Measurements from ENCODE around the gene CMPK1. TPM values are rescaled to one million over a fixed set of nuclear protein-coding genes. Genes with fewer than 3 reads are reported as not detected.
"Not testable (repeated sequence)": the region's sequence is repeated elsewhere in the genome, so short reads cannot be mapped to it uniquely, and the experiment has no call there.

Gene CMPK1
- total RNA-seq (94.4 TPM), polyA plus RNA-seq (100 to 1,000 TPM; 140 to 156 (median 148) TPM)

DNA sequence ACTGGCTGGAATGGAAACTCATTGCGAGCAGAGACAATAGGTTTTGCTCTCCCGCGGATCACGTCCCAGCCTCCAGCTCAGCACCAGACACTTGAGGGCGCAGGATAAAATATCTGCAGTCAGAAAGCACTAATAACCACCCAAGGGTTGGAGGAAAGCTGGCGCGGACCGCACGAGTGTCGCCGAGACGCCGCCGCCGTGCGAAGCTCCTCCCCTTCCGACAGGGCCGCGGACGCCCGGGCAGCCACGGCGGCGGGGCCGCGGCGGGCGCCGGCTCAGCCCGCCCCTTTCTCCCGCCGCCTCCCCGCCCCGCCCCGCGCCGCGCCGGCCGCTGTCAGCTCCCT is at the start of gene CMPK1:
TSS of gene CMPK1 (plus strand) at position 213 of the 344 bp plus-strand sequence. CDS start 156 bp downstream, outside the sequence.
- Mint-ChIP-seq H3K27ac (peak within 1 kb of the TSS; percentile 60 to 96 (median 88)), H3K4me3 (peak within 1 kb of the TSS in 3 of 4 donors; percentile 92 to 94 (median 93)), H3K9me3 (peaks cover 0 to 1% (median 0%) of the 10 kb centered on the region in 7 donors)

GRCh38 chr1:47288116-47288515 is 45.5 kb upstream of the CMPK1 start:
- not testable (repeated sequence) for H3K9me3 ChIP-seq (ENCODE audit: control insufficient read depth in 2 of 2, low read length in 2 of 2); H3K4me1 ChIP-seq (ENCODE audit: control insufficient read depth, insufficient read depth, low read length, poor library complexity, severe bottlenecking); H3K4me3 Mint-ChIP-seq; H3K9me3 Mint-ChIP-seq; H3K27me3 ChIP-seq (ENCODE audit: control insufficient read depth, insufficient read depth, low read length); H3K27ac ChIP-seq (ENCODE audit: insufficient read depth, low read length, poor library complexity, severe bottlenecking); H3K4me3 ChIP-seq (ENCODE audit: low read depth, low read length); H3K36me3 Mint-ChIP-seq; H3K27me3 Mint-ChIP-seq; H3K36me3 ChIP-seq (ENCODE audit: control insufficient read depth, insufficient read depth, low read length); ATAC-seq (ENCODE audit: low read depth in 2 of 2); H3K4me1 Mint-ChIP-seq; DNase-seq; H3K27ac Mint-ChIP-seq

More for the DNA sequence above, at the start of gene CMPK1:
- no peaks in the 10 kb centered on the region for H3K9me3 ChIP-seq (ENCODE audit: control insufficient read depth in 2 of 2, low read length in 2 of 2)
- no peaks in the 10 kb centered on the region for H3K27me3 ChIP-seq (ENCODE audit: control insufficient read depth, insufficient read depth, low read length)
- ATAC-seq (ENCODE audit: low read depth in 2 of 2) (peak; percentile 72 to 77), DNase-seq (peak; percentile 70 to 88 (median 73))
- H3K27ac ChIP-seq (ENCODE audit: insufficient read depth, low read length, poor library complexity, severe bottlenecking): peak within 1 kb of the TSS; percentile 89
- H3K36me3 ChIP-seq (ENCODE audit: control insufficient read depth, insufficient read depth, low read length): no peaks in the 10 kb centered on the region
- peaks cover 32% of the 10 kb centered on the region for H3K4me1 ChIP-seq (ENCODE audit: control insufficient read depth, insufficient read depth, low read length, poor library complexity, severe bottlenecking)
- H3K4me3 ChIP-seq (ENCODE audit: low read depth, low read length): peak within 1 kb of the TSS; percentile 86
- H3K36me3 Mint-ChIP-seq: no peaks in the 10 kb centered on the region
- peaks cover 0 to 29% (median 19%) of the 10 kb centered on the region in 4 donors for H3K4me1 Mint-ChIP-seq
- H3K27me3 Mint-ChIP-seq: no peaks in the 10 kb centered on the region

GRCh38 chr1:47294863-47295262 is 38.7 kb upstream of the CMPK1 start:
- not testable (repeated sequence) for H3K36me3 ChIP-seq (ENCODE audit: control insufficient read depth, insufficient read depth, low read length); H3K4me1 ChIP-seq (ENCODE audit: control insufficient read depth, insufficient read depth, low read length, poor library complexity, severe bottlenecking); H3K27me3 Mint-ChIP-seq; H3K4me3 Mint-ChIP-seq; H3K27ac ChIP-seq (ENCODE audit: insufficient read depth, low read length, poor library complexity, severe bottlenecking); DNase-seq; H3K9me3 Mint-ChIP-seq; H3K4me1 Mint-ChIP-seq; H3K36me3 Mint-ChIP-seq; H3K27ac Mint-ChIP-seq; H3K4me3 ChIP-seq (ENCODE audit: low read depth, low read length); H3K9me3 ChIP-seq (ENCODE audit: control insufficient read depth in 2 of 2, low read length in 2 of 2); ATAC-seq (ENCODE audit: low read depth in 2 of 2); H3K27me3 ChIP-seq (ENCODE audit: control insufficient read depth, insufficient read depth, low read length)

GRCh38 chr1:47295579-47295978 is 38.0 kb upstream of the CMPK1 start:
- no peak overlapping the region for H3K4me3 Mint-ChIP-seq
- ATAC-seq (ENCODE audit: low read depth in 2 of 2) (no peak), DNase-seq (no peak)
- no peaks in the 10 kb centered on the region for H3K36me3 ChIP-seq (ENCODE audit: control insufficient read depth, insufficient read depth, low read length)
- no peaks in the 10 kb centered on the region for H3K27me3 ChIP-seq (ENCODE audit: control insufficient read depth, insufficient read depth, low read length)
- peaks cover 1% of the 10 kb centered on the region for H3K36me3 Mint-ChIP-seq
- no peaks in the 10 kb centered on the region for H3K9me3 Mint-ChIP-seq
- peaks cover 0 to 8% (median 5%) of the 10 kb centered on the region in 4 donors for H3K4me1 Mint-ChIP-seq
- no peak overlapping the region for H3K27ac Mint-ChIP-seq
- H3K4me3 ChIP-seq (ENCODE audit: low read depth, low read length): no peak overlapping the region
- H3K4me1 ChIP-seq (ENCODE audit: control insufficient read depth, insufficient read depth, low read length, poor library complexity, severe bottlenecking): peaks cover 5% of the 10 kb centered on the region
- no peaks in the 10 kb centered on the region for H3K27me3 Mint-ChIP-seq
- no peak overlapping the region for H3K27ac ChIP-seq (ENCODE audit: insufficient read depth, low read length, poor library complexity, severe bottlenecking)
- H3K9me3 ChIP-seq (ENCODE audit: control insufficient read depth in 2 of 2, low read length in 2 of 2): no peaks in the 10 kb centered on the region

- H3K27ac Mint-ChIP-seq: peak overlapping the region in 1 of 3 donors; percentile 38
- peaks cover 0 to 14% (median 5%) of the 10 kb centered on the region in 4 donors for H3K4me1 Mint-ChIP-seq
These were observed 35.4 kb upstream of the CMPK1 start for GRCh38 chr1:47298025-47298699.

DNA sequence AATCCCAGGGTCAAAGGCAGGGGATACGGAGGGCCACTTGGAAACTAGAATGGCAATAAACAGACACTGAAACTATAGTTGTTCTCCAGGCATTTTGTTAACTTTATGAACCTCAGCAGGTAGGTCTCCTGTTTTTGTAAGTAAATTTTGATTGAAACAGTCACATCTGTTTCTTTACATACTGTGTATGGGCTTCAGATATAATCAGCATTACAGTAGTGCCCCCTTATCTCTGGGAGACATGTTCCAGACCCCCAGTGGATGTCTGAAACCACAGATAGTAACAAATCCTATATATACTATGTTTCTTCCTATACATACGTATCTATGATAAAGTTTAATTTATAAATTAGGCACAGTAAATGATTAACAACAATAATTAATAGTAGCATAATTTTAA is 31.1 kb upstream of the CMPK1 start:
- Histone ChIP-seq H3K27ac (ENCODE audit: insufficient read depth, low read length, poor library complexity, severe bottlenecking) (no peak overlapping the region), H3K4me3 (ENCODE audit: low read depth, low read length) (no peak overlapping the region), H3K36me3 (ENCODE audit: control insufficient read depth, insufficient read depth, low read length) (no peaks in the 10 kb centered on the region), H3K27me3 (ENCODE audit: control insufficient read depth, insufficient read depth, low read length) (no peaks in the 10 kb centered on the region), H3K4me1 (ENCODE audit: control insufficient read depth, insufficient read depth, low read length, poor library complexity, severe bottlenecking) (peaks cover 5% of the 10 kb centered on the region), H3K9me3 (ENCODE audit: control insufficient read depth in 2 of 2, low read length in 2 of 2) (no peaks in the 10 kb centered on the region)
- Mint-ChIP-seq H3K4me3 (no peak overlapping the region), H3K36me3 (peaks cover 20% of the 10 kb centered on the region), H3K27me3 (no peaks in the 10 kb centered on the region), H3K9me3 (peaks cover 0 to 2% (median 0%) of the 10 kb centered on the region in 7 donors), H3K4me1 (peaks cover 0 to 25% (median 12%) of the 10 kb centered on the region in 4 donors), H3K27ac (peak overlapping the region in 1 of 3 donors; percentile 53)
- ATAC-seq (ENCODE audit: low read depth in 2 of 2) (no peak), DNase-seq (no peak)

More at GRCh38 chr1:47298025-47298699, 35.4 kb upstream of the CMPK1 start:
- ATAC-seq (ENCODE audit: low read depth in 2 of 2): no peak
- Histone ChIP-seq H3K27ac (ENCODE audit: insufficient read depth, low read length, poor library complexity, severe bottlenecking) (no peak overlapping the region), H3K4me1 (ENCODE audit: control insufficient read depth, insufficient read depth, low read length, poor library complexity, severe bottlenecking) (peaks cover 5% of the 10 kb centered on the region), H3K36me3 (ENCODE audit: control insufficient read depth, insufficient read depth, low read length) (no peaks in the 10 kb centered on the region), H3K9me3 (ENCODE audit: control insufficient read depth in 2 of 2, low read length in 2 of 2) (no peaks in the 10 kb centered on the region), H3K27me3 (ENCODE audit: control insufficient read depth, insufficient read depth, low read length) (no peaks in the 10 kb centered on the region), H3K4me3 (ENCODE audit: low read depth, low read length) (no peak overlapping the region)
- DNase-seq: no peak
- H3K4me3 Mint-ChIP-seq: no peak overlapping the region
- peaks cover 20% of the 10 kb centered on the region for H3K36me3 Mint-ChIP-seq
- peaks cover 0 to 2% (median 0%) of the 10 kb centered on the region in 7 donors for H3K9me3 Mint-ChIP-seq
- H3K27me3 Mint-ChIP-seq: no peaks in the 10 kb centered on the region

- peaks cover 4% of the 10 kb centered on the region for H3K36me3 Mint-ChIP-seq
- H3K9me3 Mint-ChIP-seq: no peaks in the 10 kb centered on the region
- DNase-seq (no peak), ATAC-seq (ENCODE audit: low read depth in 2 of 2) (no peak)
- H3K27me3 Mint-ChIP-seq: no peaks in the 10 kb centered on the region
- H3K4me3 Mint-ChIP-seq: peak overlapping the region in 1 of 4 donors; percentile 19
- H3K27ac Mint-ChIP-seq: no peak overlapping the region
- H3K4me1 Mint-ChIP-seq: peaks cover 9 to 26% (median 12%) of the 10 kb centered on the region in 4 donors
- Histone ChIP-seq H3K4me3 (ENCODE audit: low read depth, low read length) (no peak overlapping the region), H3K4me1 (ENCODE audit: control insufficient read depth, insufficient read depth, low read length, poor library complexity, severe bottlenecking) (peaks cover 10% of the 10 kb centered on the region), H3K9me3 (ENCODE audit: control insufficient read depth in 2 of 2, low read length in 2 of 2) (no peaks in the 10 kb centered on the region), H3K27ac (ENCODE audit: insufficient read depth, low read length, poor library complexity, severe bottlenecking) (no peak overlapping the region), H3K27me3 (ENCODE audit: control insufficient read depth, insufficient read depth, low read length) (no peaks in the 10 kb centered on the region), H3K36me3 (ENCODE audit: control insufficient read depth, insufficient read depth, low read length) (no peaks in the 10 kb centered on the region)
These were observed 24.2 kb upstream of the CMPK1 start for GRCh38 chr1:47309427-47309826.
